H1 (cell line): ENCODE data around the gene PGM1. TPM values are rescaled to one million over a fixed set of nuclear protein-coding genes. Genes with fewer than 3 reads are reported as not detected.

Source experiments
- CTCF ChIA-PET: fragments of 300-600 bp; sonication (Branson Sonifier 250); formaldehyde crosslinking; loops from one replicate; lab custom pipeline; 2021; ENCODE audit not compliant: partially characterized antibody; lab: Charles Lee
- POLR2A ChIA-PET: fragments of 300-600 bp; sonication (Branson Sonifier 250); formaldehyde crosslinking; loops from one replicate; lab custom pipeline; 2021; ENCODE audit warnings: inconsistent platforms; ENCODE audit not compliant: partially characterized antibody; lab: Charles Lee
- DNase-seq, 2 experiments: peaks; one replicate each; pipeline versions ENCODE4 v3.0.0 to v3.0.0-alpha.2; 2010 to 2022; ENCODE audit warnings: low spot score in 2 of 2, low read depth in 1 of 2, mixed read lengths in 1 of 2
- FAIRE-seq: peaks from 2 replicates; lab custom pipeline; 2011; peaks lifted over from hg19 to GRCh38; lab: Jason Lieb, UNC
- H2AFZ ChIP-seq: 2 replicates; pipeline ENCODE4 v1.8.1; 2012; ENCODE audit warnings: low read length, inconsistent platforms
- H2AK5ac ChIP-seq: 2 replicates; pipeline ENCODE4 v1.6.1; 2013; ENCODE audit warnings: low read depth, low read length
- H2BK120ac ChIP-seq: replicated peaks from 2 replicates; pipeline ENCODE3; 2013; ENCODE audit warnings: low read depth, low read length, inconsistent platforms
- H2BK12ac ChIP-seq: 2 replicates; pipeline ENCODE4 v1.6.1; 2013; ENCODE audit warnings: low read depth, low read length
- H2BK15ac ChIP-seq: 2 replicates; pipeline ENCODE4 v1.6.1; 2013; ENCODE audit warnings: low read length
- H2BK20ac ChIP-seq: 2 replicates; pipeline ENCODE4 v1.6.1; 2013; ENCODE audit warnings: low read length
- H2BK5ac ChIP-seq: 2 replicates; pipeline ENCODE4 v1.6.1; 2013; ENCODE audit warnings: low read depth, low read length
- H3K14ac ChIP-seq: 2 replicates; pipeline ENCODE4 v1.6.1; 2013; ENCODE audit warnings: inconsistent platforms; ENCODE audit not compliant: insufficient read length
- H3K18ac ChIP-seq: 2 replicates; pipeline ENCODE4 v1.6.1; 2013; ENCODE audit warnings: low read length; ENCODE audit errors: extremely low read depth
- H3K23ac ChIP-seq: 2 replicates; pipeline ENCODE4 v1.6.1; 2013; ENCODE audit warnings: inconsistent platforms; ENCODE audit not compliant: insufficient read length
- H3K23me2 ChIP-seq: 2 replicates; pipeline ENCODE4 v1.6.1; 2013; ENCODE audit warnings: low read depth, low read length
- H3K27ac ChIP-seq: 2 replicates; pipeline ENCODE4 v1.6.1; 2011; ENCODE audit warnings: low read depth, low read length, inconsistent platforms
- H3K27me3 ChIP-seq, 4 experiments: replicated peaks in 1 of 4; 1 replicate in 1 of 4; 2 replicates in 3 of 4; pipeline versions ENCODE4 v1.6.1 to v1.8.1; 2011 to 2013; ENCODE audit warnings: low read length in 3 of 4, mild to moderate bottlenecking in 3 of 4, inconsistent platforms in 2 of 4, mixed read lengths in 2 of 4, moderate library complexity in 1 of 4; ENCODE audit not compliant: control insufficient read depth in 3 of 4, insufficient read depth in 3 of 4; ENCODE audit errors: extremely low read depth in 1 of 4
- H3K36me3 ChIP-seq, 4 experiments: 2 replicates each; pipeline versions ENCODE4 v1.6.1 to v1.8.1; 2011 to 2013; ENCODE audit warnings: mild to moderate bottlenecking in 4 of 4, low read length in 3 of 4, moderate library complexity in 2 of 4, control low read depth in 1 of 4, inconsistent platforms in 1 of 4; ENCODE audit not compliant: insufficient read depth in 4 of 4, control insufficient read depth in 2 of 4
- H3K4ac ChIP-seq: replicated peaks from 2 replicates; pipeline ENCODE3; 2013; ENCODE audit warnings: low read length, low read depth, mixed read lengths, inconsistent platforms; ENCODE audit not compliant: insufficient read length
- H3K4me1 ChIP-seq, 4 experiments: replicated peaks in 1 of 4; 1 replicate in 1 of 4; 2 replicates in 3 of 4; pipeline versions ENCODE4 v1.6.1 to v1.8.1; 2011 to 2013; ENCODE audit warnings: low read length in 3 of 4, inconsistent platforms in 2 of 4, mixed read lengths in 1 of 4; ENCODE audit not compliant: insufficient read depth in 4 of 4, control insufficient read depth in 3 of 4
- H3K4me2 ChIP-seq, 2 experiments: 2 replicates each; pipeline versions ENCODE4 v1.6.1 to v1.8.1; 2011 to 2013; ENCODE audit warnings: low read depth in 2 of 2, low read length in 2 of 2, control low read depth in 1 of 2, inconsistent platforms in 1 of 2, mild to moderate bottlenecking in 1 of 2; ENCODE audit not compliant: insufficient read depth in 1 of 2
- H3K4me3 ChIP-seq, 4 experiments: fragments of 200-600, 300-600 bp in 1 of 4; sonication (generic), shearing (Covaris generic), sonication (Bioruptor Twin) in 1 of 4; 2 replicates each; pipeline versions ENCODE4 v1.5.1 to v1.8.1; 2011 to 2016; ENCODE audit warnings: low read length in 4 of 4, low read depth in 3 of 4, control low read depth in 2 of 4, inconsistent platforms in 2 of 4, mild to moderate bottlenecking in 2 of 4, mixed read lengths in 1 of 4, moderate library complexity in 1 of 4; ENCODE audit not compliant: insufficient read depth in 2 of 4; ENCODE audit errors: extremely low read depth in 1 of 4
- H3K56ac ChIP-seq: replicated peaks from 2 replicates; pipeline ENCODE3; 2013; ENCODE audit warnings: low read depth, mild to moderate bottlenecking, mixed read lengths, low read length, inconsistent platforms; ENCODE audit not compliant: insufficient read length
- H3K79me1 ChIP-seq: 2 replicates; pipeline ENCODE4 v1.6.1; 2013; ENCODE audit warnings: low read depth, low read length, control low read depth
- H3K79me2 ChIP-seq, 2 experiments: 2 replicates each; pipeline versions ENCODE4 v1.6.1 to v1.8.1; 2012 to 2013; ENCODE audit warnings: low read length in 2 of 2, mild to moderate bottlenecking in 2 of 2, inconsistent platforms in 1 of 2; ENCODE audit not compliant: insufficient read depth in 2 of 2, control insufficient read depth in 1 of 2
- H3K9ac ChIP-seq, 4 experiments: replicated peaks in 1 of 4; 1 replicate in 1 of 4; 2 replicates in 3 of 4; pipeline versions ENCODE4 v1.6.1 to v1.8.1; 2011 to 2013; ENCODE audit warnings: low read depth in 3 of 4, low read length in 3 of 4, control low read depth in 2 of 4, mild to moderate bottlenecking in 2 of 4, moderate library complexity in 2 of 4, inconsistent platforms in 1 of 4; ENCODE audit errors: extremely low read depth in 1 of 4
- H3K9me3 ChIP-seq, 2 experiments: 2 replicates each; pipeline versions ENCODE4 v1.6.1 to v1.8.1; 2012 to 2013; ENCODE audit warnings: mild to moderate bottlenecking in 2 of 2, moderate library complexity in 2 of 2, control low read depth in 1 of 2, inconsistent platforms in 1 of 2, low read depth in 1 of 2, low read length in 1 of 2, mixed read lengths in 1 of 2; ENCODE audit not compliant: insufficient read depth in 2 of 2
- H4K20me1 ChIP-seq, 2 experiments: replicated peaks in 1 of 2; 2 replicates each; pipeline versions ENCODE3 to v1.8.1; 2011 to 2013; ENCODE audit warnings: inconsistent platforms in 2 of 2, low read length in 2 of 2, mild to moderate bottlenecking in 1 of 2; ENCODE audit not compliant: insufficient read depth in 2 of 2, control insufficient read depth in 1 of 2
- H4K5ac ChIP-seq: 2 replicates; pipeline ENCODE4 v1.6.1; 2013; ENCODE audit warnings: low read length, low read depth, mixed read lengths, inconsistent platforms; ENCODE audit not compliant: insufficient read length
- H4K8ac ChIP-seq: 2 replicates; pipeline ENCODE4 v1.8.0; 2013; ENCODE audit warnings: mild to moderate bottlenecking, moderate library complexity, low read length, inconsistent platforms; ENCODE audit not compliant: insufficient read depth; ENCODE audit errors: extremely low read depth
- H4K91ac ChIP-seq: replicated peaks from 2 replicates; pipeline ENCODE3; 2013; ENCODE audit warnings: low read length, mixed read lengths, inconsistent platforms; ENCODE audit not compliant: insufficient read length
- ASH2L ChIP-seq: fragments of 200-600, 300-600 bp; sonication (generic); IDR thresholded peaks from one replicate; pipeline ENCODE4 v1.7.1; 2017; ENCODE audit warnings: low read length
- ATF3 ChIP-seq: IDR thresholded peaks from 2 replicates; pipeline ENCODE4 v1.6.1; 2011; ENCODE audit warnings: low read depth, mild to moderate bottlenecking, low read length; ENCODE audit not compliant: insufficient read depth
- BACH1 ChIP-seq: IDR thresholded peaks from 2 replicates; pipeline ENCODE4 v1.6.1; 2012; ENCODE audit warnings: low read length, improper control_type of control experiment
- BRCA1 ChIP-seq: IDR thresholded peaks from 2 replicates; pipeline ENCODE4 v1.6.1; 2012; ENCODE audit warnings: low read depth, low read length, improper control_type of control experiment
- CBX8 ChIP-seq: fragments of 300-800, 300-1000 bp; sonication (generic); IDR thresholded peaks from 2 replicates; pipeline ENCODE4 v1.7.1; 2016; ENCODE audit warnings: low read depth, low read length, borderline replicate concordance
- CHD2 ChIP-seq: IDR thresholded peaks from 2 replicates; pipeline ENCODE4 v1.6.1; 2012; ENCODE audit warnings: low read length, improper control_type of control experiment
- EZH2 ChIP-seq: fragments of 200-600 bp; sonication (generic); IDR thresholded peaks from 2 replicates; pipeline ENCODE4 v1.7.1; 2012; ENCODE audit warnings: low read depth, mild to moderate bottlenecking, moderate library complexity, low read length, inconsistent platforms; ENCODE audit not compliant: severe bottlenecking
- GABPA ChIP-seq: IDR thresholded peaks from 2 replicates; pipeline ENCODE4 v1.6.1; 2011; ENCODE audit warnings: mild to moderate bottlenecking, low read length, moderate library complexity, borderline replicate concordance; ENCODE audit not compliant: insufficient read depth
- RXRA ChIP-seq: IDR thresholded peaks from 2 replicates; pipeline ENCODE4 v1.6.1; 2011; ENCODE audit warnings: low read depth, mild to moderate bottlenecking, low read length, moderate library complexity; ENCODE audit not compliant: insufficient read depth
- SIN3A ChIP-seq, 2 experiments: IDR thresholded peaks in 1 of 2; conservative IDR thresholded peaks in 1 of 2; 2 replicates each; pipeline ENCODE4 v1.6.1; 2011 to 2012; ENCODE audit warnings: low read length in 2 of 2, improper control_type of control experiment in 1 of 2, low read depth in 1 of 2, mild to moderate bottlenecking in 1 of 2
- SP2 ChIP-seq: IDR thresholded peaks from 2 replicates; pipeline ENCODE4 v1.6.1; 2012; ENCODE audit warnings: mild to moderate bottlenecking, low read length, inconsistent platforms
- SP4 ChIP-seq: IDR thresholded peaks from 2 replicates; pipeline ENCODE4 v1.6.1; 2012; ENCODE audit warnings: low read length, inconsistent platforms
- YY1 ChIP-seq: IDR thresholded peaks from 2 replicates; pipeline ENCODE4 v1.6.1; 2011; ENCODE audit warnings: low read depth, mild to moderate bottlenecking, low read length
- WGBS, 2 experiments: shearing (Covaris generic) in 1 of 2; methylation state at CpG; one replicate each; pipeline versions ENCODE4 v1.1.6 to v1.1.7; 2013 to 2015; ENCODE audit warnings: low lambda C conversion rate in 2 of 2, mixed read lengths in 2 of 2, inconsistent platforms in 1 of 2, low coverage in 1 of 2, missing lambda C conversion rate in 1 of 2; ENCODE audit not compliant: insufficient replicate concordance in 2 of 2, insufficient coverage in 1 of 2, insufficient read length in 1 of 2; ENCODE audit errors: extremely low coverage in 1 of 2, missing lambda C conversion rate in 1 of 2; 5-methylcytosine and 5-hydroxymethylcytosine counted together
- polyA plus RNA-seq, 7 experiments: library from polyadenylated mRNA; depleted of rRNA in 3 of 7; stranded (reverse) in 5 of 7; unstranded in 2 of 7; fragments of >200 nt in 5 of 7; fragments of 200-250 nt in 2 of 7; gene quantifications; 1 replicate in 5 of 7; 2 replicates in 1 of 7; 4 replicates in 1 of 7; pipeline versions ENCODE4 v1.2.1 to v1.2.3, GENCODE V29; 2011 to 2013; ENCODE audit warnings: missing spikeins in 2 of 7, mixed read lengths in 2 of 7
- total RNA-seq: library from RNA; stranded (reverse); fragmentation: NEBNext Ultra II Directional; extraction: Animal tissue kit (Norgen Biotek cat#: 25700); gene quantifications from 2 replicates; pipeline ENCODE4 v1.2.1, GENCODE V29; 2021

The PGM1 gene
- total and polyA plus RNA-seq, 2 of the 8 experiments (the other 6 are each of a cell fraction or from before 2014, with no cell fraction given): 33.0 to 65.4 TPM

GRCh38 chr1:63682936-63683335 lies 89.7 kb downstream of the PGM1 start:
- Histone ChIP-seq H3K23me2 (peaks cover 5% of the 10 kb centered on the region; the same call in 1 of the 2 replicates), H3K36me3 (no peaks in the 10 kb centered on the region), H3K9me3 (peaks cover 0 to 5% of the 10 kb centered on the region in 2 experiments; a peak in 2 of 4 replicates), H2BK20ac (peak overlapping the region; percentile 65; the same call in 1 of the 2 replicates), H4K91ac (no peak overlapping the region), H3K4ac (no peak overlapping the region), H3K4me3 (no peak overlapping the region), H2AFZ (no peak overlapping the region), H4K8ac (no peak overlapping the region), H2BK5ac (no peak overlapping the region), H4K5ac (no peak overlapping the region), H3K79me2 (no peaks in the 10 kb centered on the region), H3K4me1 (peaks cover 0 to 4% (median 0%) of the 10 kb centered on the region in 4 experiments; a peak in 3 of 7 replicates), H2AK5ac (no peak overlapping the region), H3K23ac (no peak overlapping the region), H2BK120ac (no peak overlapping the region), H3K18ac (no peak overlapping the region; the same call in 1 of the 2 replicates), H3K27me3 (no peaks in the 10 kb centered on the region), H2BK12ac (no peak overlapping the region), H3K9ac (no peak overlapping the region), H2BK15ac (no peak overlapping the region), H3K27ac (no peak overlapping the region), H4K20me1 (no peaks in the 10 kb centered on the region), H3K4me2 (0 out of 4 replicates have a peak overlapping the region, but pooled peaks of 1 of the 2 experiments have one; percentile 18), H3K56ac (no peak overlapping the region), H3K79me1 (no peaks in the 10 kb centered on the region), H3K14ac (no peak overlapping the region)
- FAIRE-seq: no peak
- DNase-seq: no peak
- ChIA-PET POLR2A (interaction anchor here (0.6 kb wide), 3 partner anchors 8 to 281 kb away, joined by 3 to 4 read pairs (median 3); no protein-coding TSS in a partner anchor), CTCF (interaction anchor here (0.6 to 4.9 kb wide), 10 partner anchors 9 to 564 kb away, joined by 3 to 36 read pairs (median 4); no protein-coding TSS in a partner anchor)
- WGBS, 2 experiments: 85% methylated on average over 5 of the region's 5 CpGs; no CpG with 5 or more reads in 1 of the 2 experiments
- TF ChIP-seq BACH1 (no peak), SP4 (no peak), CHD2 (no peak), GABPA (no peak), EZH2 (no peak), CBX8 (no peak), ASH2L (no peak), BRCA1 (no peak), SIN3A (conservative IDR thresholded peaks at IDR 0.05 in 1 of 2, IDR thresholded peaks at IDR 0.05 in 1 of 2; ENCODE audit: low read depth in 1 of 2, low read length in 2 of 2) (no peak), RXRA (no peak), SP2 (no peak), ATF3 (no peak), YY1 (no peak)
